Spleen (tissue), 7 donors: ENCODE data around the gene HNF1B.

Experiments used
- POLR2A ChIP-seq, 3 donors: fragments of 450-650 bp; IDR thresholded peaks; one replicate each; pipeline ENCODE4 v1.5.1; 2017; ENCODE audit warnings: antibody characterized with exemption in 3 of 3, mild to moderate bottlenecking in 1 of 3
- POLR2AphosphoS5 ChIP-seq, 3 donors: sonication (generic); formaldehyde crosslinking; IDR thresholded peaks; one replicate each; pipeline ENCODE4 v1.5.1; 2017; ENCODE audit warnings: antibody characterized with exemption in 3 of 3
- TF ChIP-seq, protein P1 (sequence below), 11 experiments: fragments of 200-600 bp in 7 of 11; fragments of 450-650 bp in 4 of 11; sonication (generic) in 4 of 11; IDR thresholded peaks in 8 of 11; conservative IDR thresholded peaks in 3 of 11; 1 replicate in 7 of 11; 2 replicates in 4 of 11; pipeline versions ENCODE4 v1.4.0 to v1.8.0; 2016 to 2021; ENCODE audit warnings: antibody characterized with exemption in 11 of 11, inconsistent platforms in 4 of 11, mild to moderate bottlenecking in 1 of 11
- donor health status: DM: no; HTN: no; CAD: no; lungs with moderate emphysema.
- donor health status: DM: no; HTN: no; CAD: no.
- donor health status: DM: no; HTN: no; CAD: no.

DNA sequence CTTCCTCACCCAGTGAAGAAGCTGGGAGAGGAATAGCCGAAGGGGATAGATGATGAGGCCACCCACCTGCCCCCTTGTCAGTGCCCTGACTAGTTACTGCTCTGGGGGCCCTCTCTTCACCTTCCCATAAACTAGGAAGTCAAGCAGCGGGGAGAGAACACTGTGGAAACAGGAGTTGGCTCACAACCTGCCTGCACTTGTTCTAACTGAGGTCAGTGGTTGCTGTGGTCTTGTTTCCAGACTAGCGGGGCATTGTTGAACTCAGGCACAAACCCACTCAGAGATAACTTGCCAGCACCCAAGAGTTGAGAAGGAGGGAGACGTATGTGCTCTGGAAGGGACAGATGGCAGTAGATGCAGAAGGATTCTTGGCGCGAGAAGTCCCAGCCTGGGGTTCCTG, 53.1 kb downstream of the HNF1B start:
- TF ChIP-seq, protein P1, sequence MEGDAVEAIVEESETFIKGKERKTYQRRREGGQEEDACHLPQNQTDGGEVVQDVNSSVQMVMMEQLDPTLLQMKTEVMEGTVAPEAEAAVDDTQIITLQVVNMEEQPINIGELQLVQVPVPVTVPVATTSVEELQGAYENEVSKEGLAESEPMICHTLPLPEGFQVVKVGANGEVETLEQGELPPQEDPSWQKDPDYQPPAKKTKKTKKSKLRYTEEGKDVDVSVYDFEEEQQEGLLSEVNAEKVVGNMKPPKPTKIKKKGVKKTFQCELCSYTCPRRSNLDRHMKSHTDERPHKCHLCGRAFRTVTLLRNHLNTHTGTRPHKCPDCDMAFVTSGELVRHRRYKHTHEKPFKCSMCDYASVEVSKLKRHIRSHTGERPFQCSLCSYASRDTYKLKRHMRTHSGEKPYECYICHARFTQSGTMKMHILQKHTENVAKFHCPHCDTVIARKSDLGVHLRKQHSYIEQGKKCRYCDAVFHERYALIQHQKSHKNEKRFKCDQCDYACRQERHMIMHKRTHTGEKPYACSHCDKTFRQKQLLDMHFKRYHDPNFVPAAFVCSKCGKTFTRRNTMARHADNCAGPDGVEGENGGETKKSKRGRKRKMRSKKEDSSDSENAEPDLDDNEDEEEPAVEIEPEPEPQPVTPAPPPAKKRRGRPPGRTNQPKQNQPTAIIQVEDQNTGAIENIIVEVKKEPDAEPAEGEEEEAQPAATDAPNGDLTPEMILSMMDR (IDR thresholded peaks at IDR 0.05 in 8 of 11, conservative IDR thresholded peaks at IDR 0.05 in 3 of 11) = no peak
- TF ChIP-seq POLR2AphosphoS5 (IDR thresholded peaks at IDR 0.05) (no peak), POLR2A (IDR thresholded peaks at IDR 0.05) (no peak)
